Activated CD4-positive, alpha-beta T cell treated with anti-CD3 and anti-CD28 coated beads, Interleukin-2, amount 50 U/mL, for 16 hours (primary cell): ENCODE data around the gene ADAMTSL2.

ENCODE experiments used
- DNase-seq: peaks from one replicate; pipeline ENCODE4 v3.0.0-alpha.2; 2020

Gene ADAMTSL2

DNA sequence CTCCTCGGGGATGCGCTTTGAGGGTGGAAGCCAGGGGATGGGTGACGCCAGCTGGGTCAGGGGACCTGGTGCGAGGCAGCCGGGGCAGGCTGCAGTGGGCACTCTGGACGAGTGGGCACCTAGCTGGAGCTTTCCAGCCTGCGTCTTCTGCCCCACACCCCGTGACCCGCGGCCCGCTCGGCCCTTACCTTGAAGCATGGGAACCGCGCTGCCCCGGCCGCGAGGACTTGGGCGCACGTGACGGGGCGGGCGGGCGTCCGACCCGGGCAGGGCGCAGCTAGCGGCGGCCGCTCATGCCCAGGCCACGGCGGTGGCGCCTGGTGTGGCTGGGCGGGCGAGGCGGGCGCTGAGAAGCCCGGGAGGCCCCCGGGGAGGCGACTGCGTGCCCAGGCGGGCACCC, 74.4 kb downstream of the ADAMTSL2 start:
- DNase-seq: no peak

- DNase-seq: no peak
These were observed 75.0 kb downstream of the ADAMTSL2 start, which contains the start of gene FAM163B for GRCh38 chr9:133609311-133610098. TSS of gene FAM163B (minus strand) at chr9:133609389. CDS start at chr9:133580223, 29,166 bp downstream.

- no peak for DNase-seq
These were observed 76.3 kb downstream of the ADAMTSL2 start for GRCh38 chr9:133610845-133611244.

- DNase-seq: no peak
These were observed 77.5 kb downstream of the ADAMTSL2 start for GRCh38 chr9:133612051-133612450.

DNA sequence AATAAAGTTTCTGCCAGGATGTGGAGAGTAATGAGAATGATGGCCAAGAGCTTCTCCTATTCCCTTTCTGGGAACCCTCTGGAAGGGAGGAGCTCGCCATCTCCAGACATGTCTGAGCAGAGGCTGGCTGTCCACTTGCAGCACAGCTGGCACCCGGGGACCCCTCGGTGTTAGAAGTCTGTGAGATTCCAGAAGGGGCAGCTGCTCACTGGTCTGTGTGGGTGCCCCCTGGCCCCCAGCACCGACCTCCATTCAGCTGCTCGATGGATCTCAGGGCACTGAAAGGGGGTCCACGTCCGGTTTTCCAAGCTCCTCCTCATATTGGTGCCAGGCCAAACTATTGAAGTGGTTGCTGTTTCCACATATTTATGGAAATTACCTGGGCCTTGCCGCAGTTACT, 78.3 kb downstream of the ADAMTSL2 start:
- no peak for DNase-seq

DNA sequence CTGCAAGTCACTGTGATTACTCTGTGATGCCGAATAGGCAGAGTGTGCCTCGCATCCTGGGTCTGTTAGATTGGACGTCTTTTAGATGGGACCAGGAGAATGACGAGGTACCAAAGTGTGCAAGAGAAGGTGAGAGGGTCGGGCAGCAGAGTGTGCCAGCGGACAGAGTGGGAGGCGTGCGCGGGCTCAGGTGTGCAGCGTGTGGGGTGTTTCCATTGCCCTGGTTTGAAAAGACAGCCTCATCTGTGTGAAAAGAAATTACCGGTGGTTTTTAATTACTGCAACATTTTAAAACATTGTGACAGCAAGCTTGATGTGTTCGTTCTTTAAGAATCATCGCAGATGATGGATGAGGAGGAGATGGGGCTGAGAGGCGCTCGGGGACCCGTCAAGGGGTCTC, 78.9 kb downstream of the ADAMTSL2 start:
- no peak for DNase-seq

DNA sequence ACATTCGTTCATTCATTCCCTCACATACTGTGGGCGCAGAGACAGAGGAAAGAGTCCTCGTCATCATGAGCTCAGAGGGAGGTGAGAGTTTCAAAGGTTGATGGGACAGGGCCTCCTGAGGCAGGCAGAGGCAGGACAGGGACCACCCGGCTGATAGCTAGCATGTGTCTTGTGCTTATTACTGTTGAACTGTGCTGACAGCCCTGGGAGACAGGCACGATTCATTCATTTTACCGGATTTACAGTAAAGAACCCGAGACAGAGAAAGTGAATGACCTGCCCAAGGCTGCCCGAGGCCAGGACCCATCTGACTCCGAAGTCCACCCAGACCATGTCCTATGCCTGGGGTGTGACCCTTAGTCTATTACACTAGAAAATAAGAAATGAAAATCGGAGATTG, 79.6 kb downstream of the ADAMTSL2 start:
- DNase-seq: no peak

DNA sequence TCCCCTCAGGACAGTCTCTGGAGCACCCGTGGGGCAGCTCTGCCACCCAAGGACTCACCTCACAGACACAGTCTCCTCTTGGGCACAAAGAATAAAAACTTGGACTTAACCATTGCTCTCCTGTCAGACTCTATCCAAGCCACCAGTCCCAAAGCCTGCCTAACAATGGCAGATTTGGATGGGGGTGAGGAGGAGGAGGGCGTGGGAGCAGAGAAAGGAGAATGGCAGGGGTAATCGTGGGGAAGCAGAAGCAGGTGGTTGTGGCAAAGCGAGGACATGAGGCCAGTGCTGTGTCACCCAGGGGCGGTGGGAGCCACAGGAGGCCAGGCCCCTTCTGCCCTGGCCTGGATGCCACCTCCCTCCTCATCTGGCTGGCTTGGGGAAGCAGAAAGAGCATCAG, 80.2 kb downstream of the ADAMTSL2 start:
- DNase-seq: no peak

GRCh38 chr9:133615186-133615585, 80.7 kb downstream of the ADAMTSL2 start:
- DNase-seq: no peak

DNA sequence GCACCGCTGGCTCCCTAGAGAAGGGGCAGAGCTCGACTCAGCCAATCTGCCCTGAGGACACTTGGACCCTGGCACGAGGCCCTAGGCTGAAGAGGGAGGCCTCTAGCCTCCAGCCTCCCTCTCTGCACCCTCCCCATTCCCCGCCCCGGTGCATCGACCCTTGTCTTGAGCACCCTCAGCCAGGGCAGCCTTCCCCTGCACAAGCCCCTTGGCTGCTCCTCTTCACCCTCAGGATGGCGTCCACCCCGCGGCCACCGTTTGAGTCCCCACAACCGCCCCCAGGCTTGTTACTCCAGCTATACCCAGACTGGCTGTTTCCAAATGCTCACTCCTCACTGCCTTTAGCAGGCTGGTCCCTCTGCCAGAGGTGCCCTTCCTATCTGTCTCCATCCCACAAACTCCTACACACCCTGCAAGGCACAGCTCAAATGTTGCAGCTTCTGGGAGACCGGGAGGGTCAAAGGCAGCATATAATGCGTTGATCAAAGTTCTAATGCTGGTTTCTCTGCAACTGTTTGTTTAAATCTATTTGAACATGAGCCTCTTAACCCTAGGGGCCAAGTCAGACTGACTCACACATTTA, 81.2 kb downstream of the ADAMTSL2 start:
- no peak for DNase-seq

DNA sequence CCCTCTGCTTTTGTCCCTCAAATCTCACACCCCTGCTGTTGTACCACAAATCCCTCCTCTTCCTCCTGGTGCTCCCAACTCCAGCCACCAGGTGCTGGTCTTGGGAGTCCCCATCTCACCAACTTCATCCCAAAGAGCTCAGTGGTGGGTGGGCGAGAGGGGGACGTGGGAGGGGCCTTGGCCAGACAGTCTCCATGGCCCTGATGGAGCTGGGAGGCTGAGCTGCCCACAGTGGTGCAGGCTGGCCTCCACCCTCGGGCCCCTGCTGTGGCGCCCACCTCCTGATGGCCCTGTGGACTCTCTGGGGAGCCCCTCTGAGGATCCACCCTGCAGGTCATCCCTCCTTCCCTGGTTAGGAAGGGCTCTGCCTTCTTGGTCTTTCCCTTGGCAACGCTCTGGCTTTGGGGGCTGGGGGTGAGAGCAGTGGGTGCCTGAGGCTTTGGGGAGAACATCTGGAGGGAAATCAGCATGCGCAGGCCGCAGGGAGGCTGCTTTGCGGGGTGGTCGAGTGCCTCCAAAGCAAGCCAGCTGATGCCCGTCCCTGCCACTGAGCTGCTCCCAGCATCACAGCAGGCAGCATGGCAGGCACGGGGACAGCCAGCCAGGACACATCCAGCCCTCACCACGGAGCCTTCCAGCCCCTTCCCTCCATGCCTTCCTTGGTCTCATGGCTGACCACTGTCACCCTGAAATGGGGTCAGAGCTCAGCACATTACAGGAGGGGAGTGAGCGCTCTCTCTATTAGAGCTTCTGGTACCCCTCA, 82.3 kb downstream of the ADAMTSL2 start:
- no peak for DNase-seq

DNA sequence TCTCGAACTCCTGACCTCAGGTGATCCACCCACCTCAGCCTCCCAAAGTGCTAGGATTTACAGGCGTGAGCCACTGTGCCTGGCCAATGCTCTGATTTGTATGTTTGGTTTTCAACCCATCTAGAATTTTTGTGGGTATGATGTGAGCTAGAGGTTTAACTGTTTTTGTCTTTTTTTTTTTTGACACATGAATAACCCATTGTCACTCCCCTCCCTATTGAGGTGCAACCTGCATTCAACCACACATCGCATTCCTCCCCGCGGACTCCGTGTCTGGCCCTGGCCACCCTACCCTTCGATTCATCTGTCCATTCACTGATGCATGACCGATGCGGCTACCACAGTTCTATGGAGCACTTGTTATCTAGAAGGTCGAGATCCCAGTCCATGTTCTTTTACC, 84.2 kb downstream of the ADAMTSL2 start:
- no peak for DNase-seq

DNA sequence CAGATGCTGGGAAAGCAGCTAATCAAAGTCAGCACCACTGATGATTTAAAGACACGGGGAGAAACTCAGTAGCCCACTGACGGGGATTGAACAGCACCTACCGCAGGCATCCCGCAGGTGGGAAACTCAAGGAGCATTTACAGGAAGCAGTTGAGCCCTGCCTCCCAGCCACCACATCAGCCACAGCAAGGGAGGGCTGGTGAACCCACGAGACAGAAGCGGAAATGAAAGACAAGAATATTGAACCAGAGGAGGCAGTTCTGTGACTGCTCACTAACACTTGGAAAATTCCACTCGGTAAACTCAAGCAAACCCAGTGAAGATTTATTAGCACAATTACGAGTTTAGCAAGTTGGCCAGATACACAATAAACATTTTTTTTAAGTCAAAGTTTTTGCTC, 85.3 kb downstream of the ADAMTSL2 start:
- peak; percentile 23 for DNase-seq

GRCh38 chr9:133621725-133622267, 87.3 kb downstream of the ADAMTSL2 start:
- DNase-seq: no peak

- DNase-seq: no peak
These were observed 88.1 kb downstream of the ADAMTSL2 start for GRCh38 chr9:133622555-133622954.
